ES-I3 (cell line): ENCODE data around the gene SH3YL1.

Experiments
- H3K36me3 ChIP-seq: 2 replicates; pipeline ENCODE4 v1.6.1; 2013; ENCODE audit warnings: mild to moderate bottlenecking, low read length, control low read depth, moderate library complexity; ENCODE audit not compliant: insufficient read depth
- H3K4me1 ChIP-seq: 2 replicates; pipeline ENCODE4 v1.6.1; 2013; ENCODE audit warnings: mild to moderate bottlenecking, control low read depth, low read length; ENCODE audit not compliant: insufficient read depth
- H3K9ac ChIP-seq: 2 replicates; pipeline ENCODE4 v1.6.1; 2013; ENCODE audit warnings: low read depth, mild to moderate bottlenecking, low read length, moderate library complexity
- H3K9me3 ChIP-seq: 2 replicates; pipeline ENCODE4 v1.6.1; 2013; ENCODE audit warnings: mild to moderate bottlenecking, low read length, moderate library complexity; ENCODE audit not compliant: control insufficient read depth, insufficient read depth

SH3YL1 gene

GRCh38 chr2:203984-204383 is 59.8 kb downstream of the SH3YL1 start:
- no peaks in the 10 kb centered on the region for H3K36me3 ChIP-seq
- H3K4me1 ChIP-seq, result peaks cover 6% of the 10 kb centered on the region; the same call in 1 of the 2 replicates
- no peaks in the 10 kb centered on the region for H3K9me3 ChIP-seq
- no peak overlapping the region for H3K9ac ChIP-seq

- H3K4me1 ChIP-seq, result peaks cover 6% of the 10 kb centered on the region; the same call in 1 of the 2 replicates
- H3K36me3 ChIP-seq, result no peaks in the 10 kb centered on the region
- H3K9ac ChIP-seq, result no peak overlapping the region
These were observed 60.4 kb downstream of the SH3YL1 start for GRCh38 chr2:203401-203800.

GRCh38 chr2:202945-203344 is 60.9 kb downstream of the SH3YL1 start:
- H3K9ac ChIP-seq, result no peak overlapping the region
- no peaks in the 10 kb centered on the region for H3K36me3 ChIP-seq
- peaks cover 6% of the 10 kb centered on the region; the same call in 1 of the 2 replicates for H3K4me1 ChIP-seq
- H3K9me3 ChIP-seq, result no peaks in the 10 kb centered on the region

More at GRCh38 chr2:203401-203800, 60.4 kb downstream of the SH3YL1 start:
- H3K9me3 ChIP-seq, result no peaks in the 10 kb centered on the region

GRCh38 chr2:201648-202433 is 62.0 kb downstream of the SH3YL1 start:
- Histone ChIP-seq H3K4me1 (peaks cover 6% of the 10 kb centered on the region; the same call in 1 of the 2 replicates), H3K9ac (no peak overlapping the region), H3K36me3 (no peaks in the 10 kb centered on the region), H3K9me3 (no peaks in the 10 kb centered on the region)

GRCh38 chr2:199041-199966 is 64.5 kb downstream of the SH3YL1 start:
- H3K36me3 ChIP-seq, result no peaks in the 10 kb centered on the region
- H3K9ac ChIP-seq, result no peak overlapping the region
- H3K9me3 ChIP-seq, result no peaks in the 10 kb centered on the region
- H3K4me1 ChIP-seq, result peaks cover 6% of the 10 kb centered on the region; the same call in 1 of the 2 replicates

- Histone ChIP-seq H3K9ac (no peak overlapping the region), H3K36me3 (no peaks in the 10 kb centered on the region), H3K9me3 (0 out of 2 replicates have a peak, but pooled peaks cover 3% of the 10 kb centered on the region), H3K4me1 (no peaks in the 10 kb centered on the region)
These were observed 67.4 kb downstream of the SH3YL1 start for GRCh38 chr2:196406-196805.

GRCh38 chr2:195932-196331 is 67.9 kb downstream of the SH3YL1 start:
- Histone ChIP-seq H3K9ac (no peak overlapping the region), H3K9me3 (0 out of 2 replicates have a peak, but pooled peaks cover 3% of the 10 kb centered on the region), H3K4me1 (no peaks in the 10 kb centered on the region), H3K36me3 (no peaks in the 10 kb centered on the region)

GRCh38 chr2:193141-193671 is 70.6 kb downstream of the SH3YL1 start:
- no peak overlapping the region for H3K9ac ChIP-seq
- H3K36me3 ChIP-seq, result no peaks in the 10 kb centered on the region
- H3K9me3 ChIP-seq, result peaks cover 3% of the 10 kb centered on the region
- no peaks in the 10 kb centered on the region for H3K4me1 ChIP-seq

- no peak overlapping the region for H3K9ac ChIP-seq
- H3K4me1 ChIP-seq, result no peaks in the 10 kb centered on the region
- H3K36me3 ChIP-seq, result no peaks in the 10 kb centered on the region
- H3K9me3 ChIP-seq, result peaks cover 3% of the 10 kb centered on the region
These were observed 72.3 kb downstream of the SH3YL1 start for GRCh38 chr2:191311-192190.

GRCh38 chr2:187825-188224 is 76.0 kb downstream of the SH3YL1 start:
- Histone ChIP-seq H3K9me3 (peaks cover 19% of the 10 kb centered on the region), H3K9ac (no peak overlapping the region), H3K4me1 (no peaks in the 10 kb centered on the region), H3K36me3 (no peaks in the 10 kb centered on the region)

- Histone ChIP-seq H3K4me1 (no peaks in the 10 kb centered on the region), H3K9ac (no peak overlapping the region), H3K9me3 (peaks cover 20% of the 10 kb centered on the region), H3K36me3 (no peaks in the 10 kb centered on the region)
These were observed 78.6 kb downstream of the SH3YL1 start for GRCh38 chr2:185221-185620.

GRCh38 chr2:184695-185094 is 79.1 kb downstream of the SH3YL1 start:
- H3K36me3 ChIP-seq, result no peaks in the 10 kb centered on the region
- no peaks in the 10 kb centered on the region for H3K4me1 ChIP-seq
- H3K9ac ChIP-seq, result no peak overlapping the region
- H3K9me3 ChIP-seq, result peaks cover 20% of the 10 kb centered on the region

GRCh38 chr2:182509-183122 is 81.2 kb downstream of the SH3YL1 start:
- Histone ChIP-seq H3K4me1 (no peaks in the 10 kb centered on the region), H3K9me3 (peaks cover 20% of the 10 kb centered on the region), H3K36me3 (no peaks in the 10 kb centered on the region), H3K9ac (no peak overlapping the region)
